PC-3 (cell line): Measurements from ENCODE around the gene LTC4S. TPM values are rescaled to one million over a fixed set of nuclear protein-coding genes. Genes with fewer than 3 reads are reported as not detected.

Source experiments
- ATAC-seq: fragments of 200-7000 bp; cut with Tn5 transposase; 2 replicates; pipeline ENCODE4 v1.9.1; 2020; ENCODE audit warnings: mild to moderate bottlenecking, moderate library complexity
- BruUV-seq: library from RNA; stranded (reverse); fragments of 400-500 nt; replicated peaks from 2 replicates; lab custom pipeline; 2021; lab: Mats Ljungman, UMichigan
- CTCF ChIA-PET: fragments of 300-600 bp; sonication (Branson Sonifier 250); formaldehyde crosslinking; loops from one replicate; lab custom pipeline; 2022; ENCODE audit warnings: antibody characterized with exemption; lab: Charles Lee
- POLR2A ChIA-PET: fragments of 300-600 bp; sonication (Branson Sonifier 250); formaldehyde crosslinking; loops from one replicate; lab custom pipeline; 2022; ENCODE audit warnings: antibody characterized with exemption; ENCODE audit not compliant: unreplicated experiment; lab: Charles Lee
- DNase-seq: peaks from one replicate; pipeline ENCODE4 v3.0.0-alpha.2; 2015
- H2AFZ ChIP-seq: fragments of 300-600 bp; sonication (generic); 2 replicates; pipeline ENCODE4 v1.6.0; 2016; ENCODE audit warnings: antibody characterized with exemption, low read length
- H3F3A ChIP-seq: fragments of 300-600 bp; sonication (generic); one replicate; pipeline ENCODE4 v1.6.0; 2017; ENCODE audit warnings: antibody characterized with exemption, low read length, control low read depth, mild to moderate bottlenecking; ENCODE audit not compliant: unreplicated experiment
- H3K27ac ChIP-seq: fragments of 300-600 bp; sonication (generic); 2 replicates; pipeline ENCODE4 v1.5.1; 2016; ENCODE audit warnings: mild to moderate bottlenecking, low read length
- H3K27me3 ChIP-seq: fragments of 300-600 bp; sonication (generic); 2 replicates; pipeline ENCODE4 v1.6.1; 2016; ENCODE audit warnings: low read length, mixed read lengths
- H3K36me3 ChIP-seq: fragments of 300-600 bp; sonication (generic); 2 replicates; pipeline ENCODE4 v1.6.1; 2016; ENCODE audit warnings: low read depth, mixed run types, low read length, mixed read lengths
- H3K4me1 ChIP-seq: fragments of 300-600 bp; sonication (generic); 2 replicates; pipeline ENCODE4 v1.5.1; 2016; ENCODE audit warnings: low read length; ENCODE audit not compliant: insufficient read depth
- H3K4me2 ChIP-seq: fragments of 300-600 bp; sonication (generic); 2 replicates; pipeline ENCODE4 v1.6.0; 2016; ENCODE audit warnings: low read length
- H3K4me3 ChIP-seq: fragments of 300-600 bp; sonication (generic); 2 replicates; pipeline ENCODE4 v1.5.1; 2016; ENCODE audit warnings: mild to moderate bottlenecking, low read length, mixed read lengths
- H3K79me2 ChIP-seq: fragments of 300-600 bp; sonication (generic); 2 replicates; pipeline ENCODE4 v1.6.1; 2017; ENCODE audit warnings: low read length, mixed read lengths
- H3K9ac ChIP-seq: fragments of 300-600 bp; sonication (generic); 2 replicates; pipeline ENCODE4 v1.6.0; 2016; ENCODE audit warnings: mild to moderate bottlenecking, low read length
- H3K9me2 ChIP-seq: fragments of 300-600 bp; sonication (generic); replicated peaks from 2 replicates; pipeline ENCODE4 v1.6.1; 2016; ENCODE audit warnings: mixed run types, low read length, mixed read lengths
- H3K9me3 ChIP-seq: fragments of 300-600 bp; sonication (generic); 2 replicates; pipeline ENCODE4 v1.6.1; 2016; ENCODE audit warnings: low read length, mixed read lengths
- H4K20me1 ChIP-seq: fragments of 300-600 bp; sonication (generic); 2 replicates; pipeline ENCODE4 v1.6.1; 2016; ENCODE audit warnings: low read length, mixed read lengths
- EZH2 ChIP-seq: fragments of 300-600 bp; sonication (generic); IDR thresholded peaks from one replicate; pipeline ENCODE4 v1.6.1; 2017; ENCODE audit warnings: antibody characterized with exemption, mild to moderate bottlenecking, low read length; ENCODE audit not compliant: unreplicated experiment
- EZH2phosphoT487 ChIP-seq: fragments of 300-600 bp; sonication (generic); IDR thresholded peaks from 2 replicates; pipeline ENCODE4 v1.6.1; 2018; ENCODE audit warnings: mild to moderate bottlenecking, antibody characterized with exemption, low read length, borderline replicate concordance
- intact Hi-C: fragments of 100-400 bp; cut with micrococcal nuclease; formaldehyde crosslinking; loops from 2 replicates; pipeline ENCODE4 v1.9.0; 2023
- total RNA-seq: library from RNA; depleted of rRNA; stranded (reverse); fragments of >200 nt; gene quantifications from 2 replicates; pipeline ENCODE4 v1.2.3, GENCODE V29; 2014
- TF ChIP-seq, protein P1 (sequence below): fragments of 300-600 bp; sonication (generic); conservative IDR thresholded peaks from 2 replicates; pipeline ENCODE4 v1.5.1; 2017; ENCODE audit warnings: antibody characterized with exemption, low read depth, mild to moderate bottlenecking, low read length

The LTC4S gene
- total RNA-seq, 1 experiment from 2014 or later: 1.5 TPM

DNA sequence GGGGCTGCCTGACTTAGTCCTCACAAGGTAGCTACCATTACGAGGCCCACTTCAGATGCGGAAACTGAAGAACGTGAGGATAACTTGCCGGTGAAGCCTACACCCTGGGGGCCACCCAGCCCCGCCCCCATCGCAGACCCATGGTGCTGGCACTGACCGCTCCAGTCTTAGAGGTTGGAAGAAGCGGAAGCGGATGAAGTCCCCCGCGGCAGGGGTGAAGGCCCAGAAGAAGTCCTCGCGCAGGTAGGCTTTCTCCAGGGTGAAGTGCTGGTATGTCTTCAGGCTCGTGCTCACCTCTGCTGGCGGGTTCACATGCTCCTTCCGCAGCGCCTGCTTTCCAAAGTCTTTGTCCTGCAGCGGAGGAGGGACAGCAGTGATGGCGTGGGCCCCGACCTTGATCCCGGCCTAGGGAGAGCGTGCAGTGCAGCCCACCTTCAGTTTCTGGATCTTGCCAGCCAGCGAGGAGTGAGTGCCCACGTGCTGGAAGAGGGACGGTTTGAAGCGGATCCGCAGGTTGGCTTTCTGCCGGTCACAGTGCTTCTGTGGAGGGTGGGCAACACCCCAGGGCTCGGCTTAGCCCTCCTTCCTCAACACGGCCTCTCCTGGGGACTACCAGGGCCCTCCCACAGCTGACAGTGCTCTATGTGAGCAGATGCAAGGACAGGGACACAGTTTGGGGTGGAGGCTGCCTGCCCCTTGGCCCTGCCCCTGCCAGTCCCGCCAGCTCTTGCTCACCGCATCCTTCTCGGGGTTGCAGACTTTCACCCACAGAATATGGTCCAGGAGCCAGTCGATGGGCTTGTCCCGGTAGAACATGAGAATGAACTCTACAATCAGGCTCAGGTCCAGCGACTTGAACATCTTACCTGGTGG lies 5.2 kb downstream of the LTC4S start:
- intact Hi-C loops: no loop called here
- Histone ChIP-seq H3K9me3 (no peaks in the 10 kb centered on the region), H3K27ac (no peak overlapping the region), H3K9me2 (no peaks in the 10 kb centered on the region), H3F3A (no peaks in the 10 kb centered on the region), H3K4me3 (no peak overlapping the region), H3K4me1 (peaks cover 26% of the 10 kb centered on the region), H3K27me3 (no peaks in the 10 kb centered on the region), H3K36me3 (no peaks in the 10 kb centered on the region), H4K20me1 (no peaks in the 10 kb centered on the region; the same call in 1 of the 2 replicates), H2AFZ (no peak overlapping the region), H3K9ac (no peak overlapping the region), H3K79me2 (peaks cover 21% of the 10 kb centered on the region), H3K4me2 (no peak overlapping the region)
- ChIA-PET CTCF (no interaction called here), POLR2A (no interaction called here)
- ATAC-seq: no peak
- BruUV-seq: TSS peak; percentile 19
- TF ChIP-seq EZH2phosphoT487 (no peak), EZH2 (no peak)
- TF ChIP-seq, protein P1, sequence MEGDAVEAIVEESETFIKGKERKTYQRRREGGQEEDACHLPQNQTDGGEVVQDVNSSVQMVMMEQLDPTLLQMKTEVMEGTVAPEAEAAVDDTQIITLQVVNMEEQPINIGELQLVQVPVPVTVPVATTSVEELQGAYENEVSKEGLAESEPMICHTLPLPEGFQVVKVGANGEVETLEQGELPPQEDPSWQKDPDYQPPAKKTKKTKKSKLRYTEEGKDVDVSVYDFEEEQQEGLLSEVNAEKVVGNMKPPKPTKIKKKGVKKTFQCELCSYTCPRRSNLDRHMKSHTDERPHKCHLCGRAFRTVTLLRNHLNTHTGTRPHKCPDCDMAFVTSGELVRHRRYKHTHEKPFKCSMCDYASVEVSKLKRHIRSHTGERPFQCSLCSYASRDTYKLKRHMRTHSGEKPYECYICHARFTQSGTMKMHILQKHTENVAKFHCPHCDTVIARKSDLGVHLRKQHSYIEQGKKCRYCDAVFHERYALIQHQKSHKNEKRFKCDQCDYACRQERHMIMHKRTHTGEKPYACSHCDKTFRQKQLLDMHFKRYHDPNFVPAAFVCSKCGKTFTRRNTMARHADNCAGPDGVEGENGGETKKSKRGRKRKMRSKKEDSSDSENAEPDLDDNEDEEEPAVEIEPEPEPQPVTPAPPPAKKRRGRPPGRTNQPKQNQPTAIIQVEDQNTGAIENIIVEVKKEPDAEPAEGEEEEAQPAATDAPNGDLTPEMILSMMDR: no peak
- no peak for DNase-seq

DNA sequence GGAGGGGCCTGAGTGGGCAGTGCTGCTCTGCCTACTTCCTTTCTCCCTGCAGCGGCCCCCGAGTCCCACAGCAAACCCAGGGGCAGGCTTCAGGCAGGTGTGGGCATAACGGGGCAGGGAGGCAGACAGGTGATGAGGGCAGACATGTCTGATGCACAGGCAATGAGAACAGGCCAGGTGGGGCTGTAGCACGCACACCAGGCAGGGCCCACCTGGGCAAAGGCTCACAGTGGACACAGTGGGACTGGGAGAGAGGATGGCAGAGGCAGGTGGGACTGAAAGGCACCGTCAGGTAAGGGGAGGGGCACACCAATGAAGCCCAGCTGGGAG lies 5.8 kb downstream of the LTC4S start:
- Histone ChIP-seq H3K27ac (no peak overlapping the region), H3K79me2 (peaks cover 27% of the 10 kb centered on the region), H3K36me3 (no peaks in the 10 kb centered on the region), H3K4me3 (no peak overlapping the region), H4K20me1 (no peaks in the 10 kb centered on the region; the same call in 1 of the 2 replicates), H3K9ac (no peak overlapping the region), H3K4me2 (no peak overlapping the region), H2AFZ (no peak overlapping the region), H3K4me1 (peaks cover 32% of the 10 kb centered on the region), H3K9me3 (no peaks in the 10 kb centered on the region), H3K27me3 (no peaks in the 10 kb centered on the region), H3K9me2 (no peaks in the 10 kb centered on the region), H3F3A (no peaks in the 10 kb centered on the region)
- BruUV-seq: no TSS peak
- DNase-seq: no peak
- ChIA-PET CTCF (no interaction called here), POLR2A (no interaction called here)
- TF ChIP-seq, protein P1: no peak
- TF ChIP-seq EZH2phosphoT487 (no peak), EZH2 (no peak)
- intact Hi-C loops: no loop called here
- no peak for ATAC-seq

DNA sequence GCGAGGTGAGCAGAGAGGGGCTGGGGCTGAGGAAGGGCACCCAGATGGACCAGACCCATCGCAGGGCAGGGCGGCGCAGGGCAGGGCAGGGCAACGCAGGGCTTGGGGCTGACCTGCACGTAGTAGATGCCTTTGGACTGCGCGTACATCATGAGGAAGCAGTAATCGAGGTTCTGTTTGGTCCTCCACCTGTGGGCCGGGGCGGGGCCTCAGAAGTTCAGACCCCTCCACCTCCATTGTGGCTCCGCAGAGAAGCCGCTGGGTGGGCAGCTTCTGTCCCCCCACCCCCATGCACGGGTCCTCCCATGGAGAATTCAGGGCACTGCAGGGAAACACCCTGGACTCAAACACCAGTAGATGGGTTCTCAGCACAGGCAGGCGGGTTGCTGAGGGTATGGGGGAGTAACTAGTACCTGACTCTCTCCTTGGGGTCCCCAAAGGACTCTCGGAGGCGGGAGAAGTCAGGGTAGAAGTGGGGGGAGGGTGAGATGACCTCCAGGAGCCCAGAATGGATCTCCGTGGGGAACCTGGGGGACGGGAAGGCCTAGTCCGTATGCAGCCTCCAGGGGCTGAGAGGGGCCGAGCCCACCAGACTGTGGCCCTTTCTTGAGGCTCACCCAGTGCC lies 6.4 kb downstream of the LTC4S start:
- ATAC-seq (no peak), DNase-seq (no peak)
- Histone ChIP-seq H3K4me2 (no peak overlapping the region), H2AFZ (no peak overlapping the region), H3F3A (no peaks in the 10 kb centered on the region), H3K9me3 (no peaks in the 10 kb centered on the region), H3K27me3 (no peaks in the 10 kb centered on the region), H3K79me2 (peaks cover 32% of the 10 kb centered on the region), H3K9ac (no peak overlapping the region), H3K4me1 (peaks cover 32% of the 10 kb centered on the region), H3K9me2 (no peaks in the 10 kb centered on the region), H3K36me3 (no peaks in the 10 kb centered on the region), H3K4me3 (no peak overlapping the region), H4K20me1 (peaks cover 5% of the 10 kb centered on the region), H3K27ac (no peak overlapping the region)
- ChIA-PET POLR2A (no interaction called here), CTCF (no interaction called here)
- BruUV-seq: no TSS peak
- TF ChIP-seq, protein P1: no peak
- TF ChIP-seq EZH2 (no peak), EZH2phosphoT487 (no peak)
- intact Hi-C loops: no loop called here
